Measurements from ENCODE around the gene SLC4A4.

SLC4A4 gene

DNA sequence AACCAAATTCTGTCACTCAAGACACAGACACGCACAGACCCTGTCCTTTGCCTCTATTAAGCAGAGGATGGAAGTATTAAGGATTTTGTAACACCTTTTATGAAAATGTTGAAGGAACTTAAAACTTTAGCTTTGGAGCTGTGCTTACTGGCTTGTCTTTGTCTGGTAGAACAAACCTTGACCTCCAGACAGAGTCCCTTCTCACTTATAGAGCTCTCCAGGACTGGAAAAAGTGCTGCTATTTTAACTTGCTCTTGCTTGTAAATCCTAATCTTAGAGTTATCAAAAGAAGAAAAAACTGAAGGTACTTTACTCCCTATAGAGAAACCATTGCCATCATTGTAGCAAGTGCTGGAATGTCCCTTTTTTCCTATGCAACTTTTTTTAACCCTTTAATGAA lies 229.3 kb downstream of the SLC4A4 start:
- ChIA-PET POLR2A (no interaction called here), CTCF (no interaction called here)
- TF ChIP-seq LEF1 (IDR thresholded peaks at IDR 0.05; ENCODE audit: borderline replicate concordance) (no peak), CTBP1 (IDR thresholded peaks at IDR 0.05; ENCODE audit: borderline replicate concordance) (no peak), HDGF (IDR thresholded peaks at IDR 0.05; ENCODE audit: borderline replicate concordance) (no peak), SP1 (IDR thresholded peaks at IDR 0.05) (no peak), FOXK2 (IDR thresholded peaks at IDR 0.05) (no peak), SUZ12 (IDR thresholded peaks at IDR 0.05) (no peak), FOXA1 (IDR thresholded peaks at IDR 0.05) (no peak), TARDBP (IDR thresholded peaks at IDR 0.05) (no peak), FOXM1 (IDR thresholded peaks at IDR 0.05; ENCODE audit: borderline replicate concordance) (no peak), ELF4 (IDR thresholded peaks at IDR 0.05) (no peak), ZNF384 (IDR thresholded peaks at IDR 0.05) (no peak), NFRKB (IDR thresholded peaks at IDR 0.05) (no peak), ARNT (IDR thresholded peaks at IDR 0.05) (no peak), L3MBTL2 (conservative IDR thresholded peaks at IDR 0.05) (no peak), BHLHE40 (IDR thresholded peaks at IDR 0.05; ENCODE audit: borderline replicate concordance) (no peak)
- TF ChIP-seq, protein P1, sequence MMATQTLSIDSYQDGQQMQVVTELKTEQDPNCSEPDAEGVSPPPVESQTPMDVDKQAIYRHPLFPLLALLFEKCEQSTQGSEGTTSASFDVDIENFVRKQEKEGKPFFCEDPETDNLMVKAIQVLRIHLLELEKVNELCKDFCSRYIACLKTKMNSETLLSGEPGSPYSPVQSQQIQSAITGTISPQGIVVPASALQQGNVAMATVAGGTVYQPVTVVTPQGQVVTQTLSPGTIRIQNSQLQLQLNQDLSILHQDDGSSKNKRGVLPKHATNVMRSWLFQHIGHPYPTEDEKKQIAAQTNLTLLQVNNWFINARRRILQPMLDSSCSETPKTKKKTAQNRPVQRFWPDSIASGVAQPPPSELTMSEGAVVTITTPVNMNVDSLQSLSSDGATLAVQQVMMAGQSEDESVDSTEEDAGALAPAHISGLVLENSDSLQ (IDR thresholded peaks at IDR 0.05): no peak
- no peak for DNase-seq (ENCODE audit: extremely low spot score)

DNA sequence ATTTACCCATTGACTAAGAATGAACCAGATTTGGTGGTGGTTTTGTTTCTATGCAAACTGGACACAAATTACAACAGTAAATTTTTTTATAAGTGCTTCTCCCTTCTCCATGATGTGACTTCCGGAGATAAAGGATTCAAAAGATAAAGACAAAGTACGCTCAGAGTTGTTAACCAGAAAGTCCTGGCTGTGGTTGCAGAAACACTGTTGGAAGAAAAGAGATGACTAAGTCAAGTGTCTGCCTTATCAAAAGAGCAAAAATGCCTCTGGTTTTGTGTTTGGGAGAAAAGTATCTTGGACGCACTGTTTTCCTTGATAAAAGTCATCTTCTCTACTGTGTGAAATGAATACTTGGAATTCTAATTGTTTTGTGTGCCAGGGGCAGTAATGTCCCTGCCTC lies 231.7 kb downstream of the SLC4A4 start:
- no peak for DNase-seq (ENCODE audit: extremely low spot score)
- POLR2A ChIA-PET: no interaction called here
- TF ChIP-seq LEF1 (IDR thresholded peaks at IDR 0.05; ENCODE audit: borderline replicate concordance) (no peak), CTBP1 (IDR thresholded peaks at IDR 0.05; ENCODE audit: borderline replicate concordance) (no peak), SP1 (IDR thresholded peaks at IDR 0.05) (no peak), ARNT (IDR thresholded peaks at IDR 0.05) (no peak), SUZ12 (IDR thresholded peaks at IDR 0.05) (no peak), BHLHE40 (IDR thresholded peaks at IDR 0.05; ENCODE audit: borderline replicate concordance) (no peak), ELF4 (IDR thresholded peaks at IDR 0.05) (no peak), NFRKB (IDR thresholded peaks at IDR 0.05) (no peak), TARDBP (IDR thresholded peaks at IDR 0.05) (no peak), FOXK2 (IDR thresholded peaks at IDR 0.05) (no peak), ZNF384 (IDR thresholded peaks at IDR 0.05) (no peak), L3MBTL2 (conservative IDR thresholded peaks at IDR 0.05) (no peak)
- CTCF ChIA-PET: no interaction called here

DNA sequence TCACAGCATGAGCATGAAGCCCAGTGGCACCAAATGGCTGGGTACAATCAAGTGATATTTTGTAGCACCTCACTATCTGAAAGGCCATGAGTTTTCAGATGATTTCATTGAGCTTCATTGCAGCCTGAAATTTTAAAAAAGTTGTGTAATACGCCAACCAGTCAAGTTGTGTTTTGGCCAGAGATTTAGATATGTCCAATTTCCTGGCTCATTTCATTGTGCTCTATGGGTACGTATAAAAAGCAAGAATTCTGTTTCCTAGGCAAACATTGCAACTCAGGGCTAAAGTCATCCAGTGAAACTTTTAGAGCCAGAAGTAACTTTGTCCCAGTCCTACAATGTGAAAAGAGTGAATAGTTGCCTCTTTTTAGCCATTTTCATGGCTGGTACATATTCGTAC lies 232.5 kb downstream of the SLC4A4 start:
- ChIA-PET POLR2A (no interaction called here), CTCF (no interaction called here)
- no peak for DNase-seq (ENCODE audit: extremely low spot score)
- no peak for TF ChIP-seq ELF4 (IDR thresholded peaks at IDR 0.05)
- TF ChIP-seq NFRKB (IDR thresholded peaks at IDR 0.05): no peak
- TF ChIP-seq L3MBTL2 (conservative IDR thresholded peaks at IDR 0.05): no peak
- no peak for TF ChIP-seq FOXM1 (IDR thresholded peaks at IDR 0.05; ENCODE audit: borderline replicate concordance)
- TF ChIP-seq, protein P1 (IDR thresholded peaks at IDR 0.05): no peak
- TF ChIP-seq SP1 (IDR thresholded peaks at IDR 0.05): no peak

DNA sequence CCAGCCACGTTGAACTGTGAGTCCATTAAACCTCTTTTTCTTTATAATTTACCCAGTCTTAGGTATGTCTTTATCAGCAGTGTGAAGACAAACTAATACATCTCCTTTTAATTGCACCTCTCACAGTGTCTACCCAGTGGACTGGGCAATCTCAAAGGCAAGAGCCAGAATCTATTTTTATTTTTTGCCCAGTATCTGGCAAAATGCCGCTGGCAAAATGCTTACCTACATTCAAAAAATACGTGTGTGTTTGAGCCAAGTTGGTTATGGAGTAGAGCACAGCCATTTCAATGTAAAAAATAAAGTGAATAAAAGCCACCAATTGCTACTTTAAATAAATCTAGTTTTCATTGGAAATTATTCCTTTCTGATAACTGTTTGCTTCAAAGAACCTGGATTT lies 245.2 kb downstream of the SLC4A4 start:
- ChIA-PET CTCF (no interaction called here), POLR2A (no interaction called here)
- TF ChIP-seq NFRKB (IDR thresholded peaks at IDR 0.05) (no peak), L3MBTL2 (conservative IDR thresholded peaks at IDR 0.05) (no peak), LEF1 (IDR thresholded peaks at IDR 0.05; ENCODE audit: borderline replicate concordance) (no peak), FOXM1 (IDR thresholded peaks at IDR 0.05; ENCODE audit: borderline replicate concordance) (no peak), CTBP1 (IDR thresholded peaks at IDR 0.05; ENCODE audit: borderline replicate concordance) (no peak), FOXA1 (IDR thresholded peaks at IDR 0.05) (no peak), ELF4 (IDR thresholded peaks at IDR 0.05) (no peak), TARDBP (IDR thresholded peaks at IDR 0.05) (no peak), HDGF (IDR thresholded peaks at IDR 0.05; ENCODE audit: borderline replicate concordance) (no peak)
- TF ChIP-seq, protein P1 (IDR thresholded peaks at IDR 0.05): no peak
- DNase-seq (ENCODE audit: extremely low spot score): no peak

DNA sequence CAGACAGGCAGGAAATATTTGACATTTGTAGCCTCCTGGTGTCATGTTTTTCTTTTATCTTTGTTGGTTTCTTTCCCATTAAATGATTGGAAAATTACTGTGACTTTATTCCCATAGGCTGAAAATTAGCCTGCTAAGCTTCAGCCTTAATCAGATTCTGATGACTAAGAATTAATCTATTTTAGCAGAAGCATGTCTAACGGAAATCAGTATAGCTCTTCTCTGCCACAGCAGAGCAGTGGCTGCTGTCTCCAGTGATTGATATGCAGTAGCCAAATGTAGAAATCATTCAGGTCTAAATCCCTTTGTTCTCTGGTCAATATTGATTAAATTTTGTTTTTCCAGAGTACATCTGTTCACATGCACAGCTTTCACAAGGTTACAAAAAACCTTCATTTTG lies 245.8 kb downstream of the SLC4A4 start:
- TF ChIP-seq FOXA1 (IDR thresholded peaks at IDR 0.05): no peak
- no peak for TF ChIP-seq ELF4 (IDR thresholded peaks at IDR 0.05)
- TF ChIP-seq L3MBTL2 (conservative IDR thresholded peaks at IDR 0.05): no peak
- no peak for TF ChIP-seq HDGF (IDR thresholded peaks at IDR 0.05; ENCODE audit: borderline replicate concordance)
- TF ChIP-seq ZNF384 (IDR thresholded peaks at IDR 0.05): no peak
- TF ChIP-seq ARNT (IDR thresholded peaks at IDR 0.05): no peak
- no peak for TF ChIP-seq SP1 (IDR thresholded peaks at IDR 0.05)
- TF ChIP-seq, protein P1 (IDR thresholded peaks at IDR 0.05): no peak
- TF ChIP-seq TARDBP (IDR thresholded peaks at IDR 0.05): no peak
- TF ChIP-seq CTBP1 (IDR thresholded peaks at IDR 0.05; ENCODE audit: borderline replicate concordance): no peak
- TF ChIP-seq NFRKB (IDR thresholded peaks at IDR 0.05): no peak
- no peak for TF ChIP-seq BHLHE40 (IDR thresholded peaks at IDR 0.05; ENCODE audit: borderline replicate concordance)
- POLR2A ChIA-PET: no interaction called here
- no peak for DNase-seq (ENCODE audit: extremely low spot score)
- CTCF ChIA-PET: no interaction called here

DNA sequence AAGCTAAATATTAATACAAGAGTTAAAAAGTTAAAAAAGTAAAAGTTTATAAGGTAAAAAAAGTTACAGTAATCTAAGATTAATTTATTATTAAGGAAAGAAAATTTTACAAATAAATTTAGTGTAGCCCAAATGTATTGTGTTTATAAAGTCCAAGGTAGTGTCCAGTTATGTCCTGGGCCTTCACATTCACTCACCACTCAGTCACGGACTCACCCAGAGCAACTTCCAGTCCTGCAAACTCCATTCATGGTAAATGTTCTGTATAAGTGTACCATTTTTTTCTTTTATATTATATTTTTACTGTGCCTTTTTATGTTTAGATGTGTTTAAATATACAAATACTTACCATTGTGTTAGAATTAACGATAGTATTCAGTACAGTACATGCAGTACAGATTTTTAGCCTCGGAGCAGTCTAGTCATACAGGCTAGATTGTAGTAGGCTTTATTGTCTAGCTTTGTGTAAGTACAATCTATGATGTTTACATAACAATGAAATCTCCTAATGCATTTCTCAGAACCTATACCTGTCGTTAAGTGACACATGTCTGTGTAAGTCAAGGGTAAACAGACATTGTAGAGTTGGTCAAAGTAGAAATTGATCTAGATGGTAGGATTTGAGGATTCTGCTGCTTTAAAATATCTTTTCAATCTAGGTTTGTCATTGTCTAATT lies 247.4 kb downstream of the SLC4A4 start:
- no peak for DNase-seq (ENCODE audit: extremely low spot score)
- TF ChIP-seq L3MBTL2 (conservative IDR thresholded peaks at IDR 0.05) (no peak), ZNF384 (IDR thresholded peaks at IDR 0.05) (no peak), FOXK2 (IDR thresholded peaks at IDR 0.05) (no peak), FOXA1 (IDR thresholded peaks at IDR 0.05) (no peak), TARDBP (IDR thresholded peaks at IDR 0.05) (no peak), ELF4 (IDR thresholded peaks at IDR 0.05) (no peak), ARNT (IDR thresholded peaks at IDR 0.05) (no peak), CTBP1 (IDR thresholded peaks at IDR 0.05; ENCODE audit: borderline replicate concordance) (no peak), SUZ12 (IDR thresholded peaks at IDR 0.05) (no peak)
- TF ChIP-seq, protein P1 (IDR thresholded peaks at IDR 0.05): no peak
- CTCF ChIA-PET: no interaction called here
- POLR2A ChIA-PET: no interaction called here

Measured in HEK293T (cell line).